H1 (cell line): ENCODE results near the gene SLC13A2. TPM values are rescaled to one million over a fixed set of nuclear protein-coding genes. Genes with fewer than 3 reads are reported as not detected.

ENCODE experiments used
- BCL11A ChIP-seq, 2 experiments: IDR thresholded peaks; one replicate each; pipeline ENCODE4 v1.6.1; 2011; ENCODE audit warnings: low read depth in 2 of 2, low read length in 2 of 2, mild to moderate bottlenecking in 2 of 2
- CHD7 ChIP-seq: fragments of 300-600 bp; sonication (generic); IDR thresholded peaks from 2 replicates; pipeline ENCODE4 v1.7.1; 2012; ENCODE audit warnings: low read length, moderate library complexity, mild to moderate bottlenecking, inconsistent platforms; ENCODE audit not compliant: insufficient replicate concordance
- E2F6 ChIP-seq: IDR thresholded peaks from 2 replicates; pipeline ENCODE4 v1.6.1; 2012; ENCODE audit warnings: inconsistent platforms
- EGR1 ChIP-seq: IDR thresholded peaks from 2 replicates; pipeline ENCODE4 v1.6.1; 2011; ENCODE audit warnings: low read depth, low read length, borderline replicate concordance
- EP300 ChIP-seq, 2 experiments: IDR thresholded peaks; 1 replicate in 1 of 2; 2 replicates in 1 of 2; pipeline ENCODE4 v1.6.1; 2011 to 2012; ENCODE audit warnings: low read depth in 2 of 2, low read length in 2 of 2, mild to moderate bottlenecking in 2 of 2, borderline replicate concordance in 1 of 2, inconsistent platforms in 1 of 2, moderate library complexity in 1 of 2
- PHF8 ChIP-seq: fragments of 200-600 bp; sonication (generic); conservative IDR thresholded peaks from 2 replicates; pipeline ENCODE4 v1.7.1; 2012; ENCODE audit warnings: low read depth, mild to moderate bottlenecking, inconsistent platforms, low read length, moderate library complexity
- POLR2AphosphoS5 ChIP-seq: IDR thresholded peaks from 2 replicates; pipeline ENCODE4 v1.6.1; 2011; ENCODE audit warnings: low read depth, low read length
- SRF ChIP-seq: IDR thresholded peaks from 2 replicates; pipeline ENCODE4 v1.6.1; 2011; ENCODE audit warnings: mild to moderate bottlenecking, low read depth, low read length, moderate library complexity
- polyA plus RNA-seq, 7 experiments: library from polyadenylated mRNA; depleted of rRNA in 3 of 7; stranded (reverse) in 5 of 7; unstranded in 2 of 7; fragments of >200 nt in 5 of 7; fragments of 200-250 nt in 2 of 7; gene quantifications; 1 replicate in 5 of 7; 2 replicates in 1 of 7; 4 replicates in 1 of 7; pipeline versions ENCODE4 v1.2.1 to v1.2.3, GENCODE V29; 2011 to 2013; ENCODE audit warnings: missing spikeins in 2 of 7, mixed read lengths in 2 of 7
- total RNA-seq: library from RNA; stranded (reverse); fragmentation: NEBNext Ultra II Directional; extraction: Animal tissue kit (Norgen Biotek cat#: 25700); gene quantifications from 2 replicates; pipeline ENCODE4 v1.2.1, GENCODE V29; 2021

SLC13A2 gene
- total and polyA plus RNA-seq, 2 of the 8 experiments (the other 6 are each of a cell fraction or from before 2014, with no cell fraction given), result not detected

GRCh38 chr17:28505986-28506665 is 32.7 kb downstream of the SLC13A2 start, which contains the start of gene FOXN1 (continued):
- TF ChIP-seq CHD7, result no peak
- no peak for TF ChIP-seq E2F6
- TF ChIP-seq POLR2AphosphoS5, result no peak
- TF ChIP-seq SRF, result no peak
- no peak for TF ChIP-seq PHF8
- TF ChIP-seq EP300 (IDR thresholded peaks at IDR 0.05; ENCODE audit: borderline replicate concordance in 1 of 2, low read depth in 2 of 2, low read length in 2 of 2), result no peak
- TF ChIP-seq EGR1, result no peak
- TF ChIP-seq BCL11A (IDR thresholded peaks at IDR 0.05; ENCODE audit: low read depth in 2 of 2, low read length in 2 of 2), result no peak
